SK-N-SH (cell line): ENCODE results near the gene RNASEH2B.

Source experiments
- CTCF ChIP-seq: fragments of 200-600 bp; sonication (generic); IDR thresholded peaks from 2 replicates; pipeline ENCODE4 v1.6.1; 2017; ENCODE audit warnings: antibody characterized with exemption, mild to moderate bottlenecking, moderate library complexity
- GABPA ChIP-seq: IDR thresholded peaks from 2 replicates; pipeline ENCODE4 v1.4.0; 2012; ENCODE audit warnings: low read depth, mild to moderate bottlenecking
- MAX ChIP-seq: IDR thresholded peaks from 2 replicates; pipeline ENCODE4 v1.4.0; 2012; ENCODE audit warnings: low read depth
- MXI1 ChIP-seq: IDR thresholded peaks from 2 replicates; pipeline ENCODE4 v1.6.1; 2012; ENCODE audit warnings: mild to moderate bottlenecking, low read depth, low read length, improper control_type of control experiment
- REST ChIP-seq: IDR thresholded peaks from 2 replicates; pipeline ENCODE4 v1.6.1; 2012; ENCODE audit warnings: mild to moderate bottlenecking, low read depth, low read length, moderate library complexity
- SMC3 ChIP-seq: IDR thresholded peaks from 2 replicates; pipeline ENCODE4 v1.6.1; 2012; ENCODE audit warnings: low read depth, low read length, improper control_type of control experiment

- TF ChIP-seq CTCF (no peak), MXI1 (no peak), REST (no peak), MAX (no peak), GABPA (no peak), SMC3 (no peak)
Observed at GRCh38 chr13:50990065-50990817, 80.7 kb downstream of the RNASEH2B start.
